ENCODE data around the gene TXNL4B.

GRCh38 chr16:72104905-72105304, 11.5 kb upstream of the TXNL4B start:
- no peak for TF ChIP-seq REST (IDR thresholded peaks at IDR 0.05; ENCODE audit: insufficient read depth in 1 of 2, low read depth in 2 of 2, low read length in 1 of 2)
- TF ChIP-seq CTCF (IDR thresholded peaks at IDR 0.05) = no peak
- no peak for TF ChIP-seq POLR2AphosphoS5 (IDR thresholded peaks at IDR 0.05; ENCODE audit: low read depth, low read length)
- TF ChIP-seq TCF7L2 (IDR thresholded peaks at IDR 0.05; ENCODE audit: low read depth, low read length) = no peak
- TF ChIP-seq SIN3A (IDR thresholded peaks at IDR 0.05; ENCODE audit: borderline replicate concordance, insufficient read depth, low read depth, low read length) = no peak

Data from Panc1 (cell line).